Lower lobe of right lung (tissue), 2 donors: Measurements from ENCODE around the gene FIGNL1. TPM values are rescaled to one million over a fixed set of nuclear protein-coding genes. Genes with fewer than 3 reads are reported as not detected.

Experiments used
- ATAC-seq, 2 donors: fragments of 200-7000 bp; cut with Tn5 transposase; one replicate each; pipeline ENCODE4 v1.9.1; 2020 to 2022; ENCODE audit warnings: mild to moderate bottlenecking in 2 of 2, moderate library complexity in 2 of 2
- DNase-seq: peaks from one replicate; pipeline ENCODE4 v3.0.0-alpha.2; 2020
- H3K27ac ChIP-seq: fragments of 200-600 bp; one replicate; pipeline ENCODE4 v1.8.0; 2022
- H3K27me3 ChIP-seq: fragments of 200-600 bp; one replicate; pipeline ENCODE4 v1.8.0; 2022; ENCODE audit warnings: low read depth
- H3K36me3 ChIP-seq: fragments of 200-600 bp; one replicate; pipeline ENCODE4 v1.8.0; 2022; ENCODE audit warnings: mild to moderate bottlenecking
- H3K4me1 ChIP-seq: fragments of 200-600 bp; one replicate; pipeline ENCODE4 v1.8.0; 2022
- H3K4me3 ChIP-seq: fragments of 200-600 bp; one replicate; pipeline ENCODE4 v1.8.0; 2022; ENCODE audit warnings: mild to moderate bottlenecking
- H3K9me3 ChIP-seq: fragments of 200-600 bp; one replicate; pipeline ENCODE4 v1.8.0; 2022
- intact Hi-C: fragments of 100-400 bp; cut with DNase I; formaldehyde crosslinking; loops from one replicate; pipeline ENCODE4 v1.11.0; 2022
- total RNA-seq: library from RNA; stranded (reverse); fragmentation: NEBNext Ultra II Directional; extraction: Animal tissue kit (Norgen Biotek cat#: 25700); gene quantifications from one replicate; pipeline ENCODE4 v1.2.1, GENCODE V29; 2021
- TF ChIP-seq, protein P1 (sequence below): fragments of 200-600 bp; IDR thresholded peaks from one replicate; pipeline ENCODE4 v1.8.0; 2022; ENCODE audit warnings: antibody characterized with exemption, mild to moderate bottlenecking
- donor health status: DM: no; HTN: yes; CAD: no; lungs with severe emphysema.

Gene FIGNL1
- total RNA-seq, 1 donor from 2014 or later: 5.0 TPM

DNA sequence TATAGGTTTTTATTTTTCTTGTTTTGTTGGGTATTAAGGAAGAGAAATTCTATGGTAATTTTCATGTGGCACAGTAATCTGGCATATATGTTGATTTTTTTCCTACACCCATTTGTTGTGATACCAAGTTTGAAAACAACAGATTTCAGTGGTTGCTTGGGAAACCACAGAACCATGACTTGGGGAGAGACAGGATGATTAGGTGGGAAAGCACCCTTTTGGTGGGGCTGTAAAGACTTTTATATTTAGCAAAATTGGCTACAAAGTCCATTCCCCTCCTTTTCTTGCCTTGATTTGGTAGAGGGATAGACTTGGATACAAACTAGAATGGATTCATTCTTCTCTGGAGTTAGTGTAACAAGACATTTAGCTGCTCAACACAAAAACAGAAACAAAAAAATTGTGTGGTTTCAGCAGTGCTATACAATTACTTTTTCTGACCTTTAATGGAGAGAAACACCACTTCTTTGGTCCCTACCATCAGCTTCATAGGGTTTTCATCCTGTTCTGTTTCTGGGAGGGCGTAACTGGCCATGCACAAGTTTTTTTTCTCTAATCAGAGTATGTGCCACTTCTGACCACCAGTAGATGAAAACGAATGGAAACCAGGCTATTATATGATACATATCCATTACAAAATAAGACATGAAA, 52.7 kb downstream of the FIGNL1 start:
- intact Hi-C loops: no loop called here
- peaks cover 5% of the 10 kb centered on the region for H3K4me1 ChIP-seq

DNA sequence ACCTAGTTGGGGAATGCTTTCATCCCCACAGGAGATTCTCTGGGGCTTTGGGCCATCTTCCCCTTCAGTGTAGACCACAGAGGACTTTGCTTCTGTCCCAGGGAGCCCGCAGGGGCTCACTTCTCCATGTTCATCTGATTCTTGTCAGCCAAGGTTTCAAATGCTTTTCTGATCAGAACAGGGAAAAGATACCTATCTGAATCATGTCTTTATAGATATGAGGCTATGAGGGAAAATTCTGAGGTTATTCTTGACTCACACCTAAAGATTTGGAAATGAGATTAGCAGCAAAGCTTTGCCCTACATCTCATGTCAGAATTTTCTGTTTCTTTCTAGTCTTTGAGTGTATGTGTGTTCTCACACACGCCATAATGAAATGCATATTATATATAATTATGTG, 53.3 kb downstream of the FIGNL1 start:
- no peak for DNase-seq
- H3K4me1 ChIP-seq: peaks cover 5% of the 10 kb centered on the region
- no peak overlapping the region for H3K4me3 ChIP-seq
- TF ChIP-seq, protein P1, sequence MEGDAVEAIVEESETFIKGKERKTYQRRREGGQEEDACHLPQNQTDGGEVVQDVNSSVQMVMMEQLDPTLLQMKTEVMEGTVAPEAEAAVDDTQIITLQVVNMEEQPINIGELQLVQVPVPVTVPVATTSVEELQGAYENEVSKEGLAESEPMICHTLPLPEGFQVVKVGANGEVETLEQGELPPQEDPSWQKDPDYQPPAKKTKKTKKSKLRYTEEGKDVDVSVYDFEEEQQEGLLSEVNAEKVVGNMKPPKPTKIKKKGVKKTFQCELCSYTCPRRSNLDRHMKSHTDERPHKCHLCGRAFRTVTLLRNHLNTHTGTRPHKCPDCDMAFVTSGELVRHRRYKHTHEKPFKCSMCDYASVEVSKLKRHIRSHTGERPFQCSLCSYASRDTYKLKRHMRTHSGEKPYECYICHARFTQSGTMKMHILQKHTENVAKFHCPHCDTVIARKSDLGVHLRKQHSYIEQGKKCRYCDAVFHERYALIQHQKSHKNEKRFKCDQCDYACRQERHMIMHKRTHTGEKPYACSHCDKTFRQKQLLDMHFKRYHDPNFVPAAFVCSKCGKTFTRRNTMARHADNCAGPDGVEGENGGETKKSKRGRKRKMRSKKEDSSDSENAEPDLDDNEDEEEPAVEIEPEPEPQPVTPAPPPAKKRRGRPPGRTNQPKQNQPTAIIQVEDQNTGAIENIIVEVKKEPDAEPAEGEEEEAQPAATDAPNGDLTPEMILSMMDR: no peak
- H3K27me3 ChIP-seq: peaks cover 22% of the 10 kb centered on the region
- intact Hi-C loops: no loop called here
- ATAC-seq: no peak
- H3K9me3 ChIP-seq: no peaks in the 10 kb centered on the region
- H3K27ac ChIP-seq: no peak overlapping the region
- H3K36me3 ChIP-seq: peaks cover 25% of the 10 kb centered on the region

More for the DNA sequence above, 52.7 kb downstream of the FIGNL1 start:
- ATAC-seq (no peak), DNase-seq (no peak)
- H3K36me3 ChIP-seq: peaks cover 20% of the 10 kb centered on the region
- H3K27ac ChIP-seq: no peak overlapping the region
- H3K9me3 ChIP-seq: no peaks in the 10 kb centered on the region
- no peak overlapping the region for H3K4me3 ChIP-seq
- peaks cover 22% of the 10 kb centered on the region for H3K27me3 ChIP-seq
- TF ChIP-seq, protein P1: no peak

DNA sequence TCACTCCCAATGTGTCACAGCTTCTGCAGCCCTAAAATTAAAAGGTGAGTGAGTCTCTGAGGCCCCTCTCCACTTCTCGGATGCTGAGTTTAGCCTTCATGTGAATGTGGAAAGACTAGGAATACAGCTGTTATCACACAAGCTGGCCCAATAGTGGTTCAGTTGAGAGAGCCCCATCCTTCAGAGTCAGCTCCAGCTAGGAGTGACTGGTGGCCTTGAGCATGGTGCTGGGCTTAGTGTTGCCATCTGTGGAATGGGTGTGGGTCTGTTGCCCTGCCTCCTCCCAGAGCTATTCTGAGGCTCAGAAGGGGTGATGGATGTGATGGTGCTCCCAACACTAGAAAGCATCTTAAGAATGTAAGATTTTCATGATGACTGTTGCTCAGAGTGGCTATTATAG, 55.8 kb downstream of the FIGNL1 start:
- peaks cover 19% of the 10 kb centered on the region for H3K36me3 ChIP-seq
- DNase-seq: no peak
- intact Hi-C loops: no loop called here

More for the DNA sequence above, 55.8 kb downstream of the FIGNL1 start:
- Histone ChIP-seq H3K4me3 (no peak overlapping the region), H3K27ac (no peak overlapping the region), H3K27me3 (no peaks in the 10 kb centered on the region), H3K4me1 (peaks cover 5% of the 10 kb centered on the region), H3K9me3 (no peaks in the 10 kb centered on the region)
- ATAC-seq: no peak
- TF ChIP-seq, protein P1: no peak

Other genes starting within 250 kb of the FIGNL1 start
- gene IKZF1, start 145.6 kb downstream of the FIGNL1 start, total RNA-seq: 61.9 TPM
- 3.0 TPM for gene DDC, start 115.1 kb upstream of the FIGNL1 start, total RNA-seq